Measurements from ENCODE around the gene MT1F. TPM values are rescaled to one million over a fixed set of nuclear protein-coding genes. Genes with fewer than 3 reads are reported as not detected.

Gene MT1F
- polyA plus RNA-seq, 3 donors: 10.2 to 21.9 (median 13.6) TPM

DNA sequence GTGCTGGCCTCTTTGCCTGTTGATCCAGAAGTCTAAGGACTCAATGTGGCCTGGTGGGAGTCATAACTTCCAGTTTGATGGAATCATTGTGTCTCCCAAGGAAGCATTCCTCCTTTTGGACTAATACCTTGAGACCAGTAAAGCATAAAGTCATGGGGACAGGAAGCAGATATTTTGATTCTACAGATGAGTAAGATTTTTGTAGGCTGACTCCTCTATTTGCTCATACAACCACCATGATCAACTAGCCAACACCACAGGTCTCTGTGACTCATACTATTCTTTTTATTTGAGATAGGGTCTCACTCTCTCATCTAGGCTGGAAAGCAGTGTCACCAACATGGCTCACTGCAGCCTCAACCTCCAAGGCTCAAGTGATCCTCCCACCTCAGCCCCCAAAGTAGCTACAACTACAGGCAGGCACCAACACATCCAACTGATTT is 43.2 kb upstream of the MT1F start:
- Histone ChIP-seq H3K9me3 (replicated peaks in 1 of 2; ENCODE audit: control insufficient read depth in 1 of 2, insufficient read depth in 1 of 2, low read length in 2 of 2) (no peaks in the 10 kb centered on the region), H3K27me3 (ENCODE audit: control insufficient read depth in 2 of 2, insufficient read depth in 2 of 2, low read length in 2 of 2) (peaks cover 18 to 39% of the 10 kb centered on the region in 2 donors), H3K9ac (ENCODE audit: insufficient read depth, low read length, poor library complexity, severe bottlenecking) (no peak overlapping the region), H3K79me2 (ENCODE audit: insufficient read depth, low read length) (no peaks in the 10 kb centered on the region), H3K36me3 (replicated peaks in 1 of 2; ENCODE audit: control insufficient read depth in 1 of 2, insufficient read depth in 2 of 2, low read length in 2 of 2) (no peaks in the 10 kb centered on the region), H4K20me1 (ENCODE audit: insufficient read depth, low read length) (no peaks in the 10 kb centered on the region), H3K27ac (ENCODE audit: low read depth in 1 of 2, low read length in 2 of 2) (no peak overlapping the region), H3K4me2 (replicated peaks; ENCODE audit: extremely low read depth, low read length, poor library complexity, severe bottlenecking) (no peak overlapping the region), H3K4me3 (replicated peaks in 1 of 3; ENCODE audit: low read depth in 2 of 3, low read length in 3 of 3) (no peak overlapping the region), H3K4me1 (ENCODE audit: control insufficient read depth in 1 of 2, insufficient read depth in 2 of 2, low read length in 2 of 2) (peaks cover 23 to 31% of the 10 kb centered on the region in 2 donors), H2AFZ (ENCODE audit: insufficient read depth, low read depth, low read length, poor library complexity, severe bottlenecking) (no peak overlapping the region)
- Mint-ChIP-seq H3K9me3 (peaks cover 0 to 2% (median 0%) of the 10 kb centered on the region in 7 donors), H3K27me3 (ENCODE audit: low read depth in 3 of 3) (peaks cover 31 to 40% (median 37%) of the 10 kb centered on the region in 3 donors), H3K4me1 (peaks cover 31% of the 10 kb centered on the region), H3K36me3 (peaks cover 0 to 2% of the 10 kb centered on the region in 2 donors), H3K4me3 (no peak overlapping the region), H3K27ac (no peak overlapping the region)
- intact Hi-C loops (cut with micrococcal nuclease): no loop called here
- TF ChIP-seq, protein P1, sequence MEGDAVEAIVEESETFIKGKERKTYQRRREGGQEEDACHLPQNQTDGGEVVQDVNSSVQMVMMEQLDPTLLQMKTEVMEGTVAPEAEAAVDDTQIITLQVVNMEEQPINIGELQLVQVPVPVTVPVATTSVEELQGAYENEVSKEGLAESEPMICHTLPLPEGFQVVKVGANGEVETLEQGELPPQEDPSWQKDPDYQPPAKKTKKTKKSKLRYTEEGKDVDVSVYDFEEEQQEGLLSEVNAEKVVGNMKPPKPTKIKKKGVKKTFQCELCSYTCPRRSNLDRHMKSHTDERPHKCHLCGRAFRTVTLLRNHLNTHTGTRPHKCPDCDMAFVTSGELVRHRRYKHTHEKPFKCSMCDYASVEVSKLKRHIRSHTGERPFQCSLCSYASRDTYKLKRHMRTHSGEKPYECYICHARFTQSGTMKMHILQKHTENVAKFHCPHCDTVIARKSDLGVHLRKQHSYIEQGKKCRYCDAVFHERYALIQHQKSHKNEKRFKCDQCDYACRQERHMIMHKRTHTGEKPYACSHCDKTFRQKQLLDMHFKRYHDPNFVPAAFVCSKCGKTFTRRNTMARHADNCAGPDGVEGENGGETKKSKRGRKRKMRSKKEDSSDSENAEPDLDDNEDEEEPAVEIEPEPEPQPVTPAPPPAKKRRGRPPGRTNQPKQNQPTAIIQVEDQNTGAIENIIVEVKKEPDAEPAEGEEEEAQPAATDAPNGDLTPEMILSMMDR (IDR thresholded peaks at IDR 0.05): no peak
- DNase-seq: no peak

DNA sequence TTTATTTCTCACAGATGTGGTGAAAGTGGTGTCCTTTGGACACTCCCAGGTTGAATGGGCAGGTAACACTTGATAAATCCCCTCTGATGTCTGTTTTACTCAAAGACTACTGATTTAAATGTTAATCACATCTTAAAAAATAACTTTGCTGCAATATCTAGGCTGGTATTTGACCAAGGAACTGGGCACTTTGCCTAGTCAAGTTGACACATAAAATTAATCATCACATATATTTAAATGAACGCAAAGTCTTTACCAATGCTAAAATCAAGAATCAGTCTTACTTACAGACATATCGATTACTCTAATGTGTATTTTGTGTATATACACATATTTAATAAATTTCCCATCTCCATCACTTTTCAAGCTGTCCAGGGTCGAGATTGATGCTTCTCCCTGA is 42.4 kb upstream of the MT1F start:
- intact Hi-C loops (cut with micrococcal nuclease): no loop called here
- no peak overlapping the region for H3K4me3 Mint-ChIP-seq
- peaks cover 0 to 2% (median 0%) of the 10 kb centered on the region in 7 donors for H3K9me3 Mint-ChIP-seq
- Histone ChIP-seq H3K27me3 (ENCODE audit: control insufficient read depth in 2 of 2, insufficient read depth in 2 of 2, low read length in 2 of 2) (peaks cover 18 to 40% of the 10 kb centered on the region in 2 donors), H4K20me1 (ENCODE audit: insufficient read depth, low read length) (no peaks in the 10 kb centered on the region), H2AFZ (ENCODE audit: insufficient read depth, low read depth, low read length, poor library complexity, severe bottlenecking) (no peak overlapping the region), H3K27ac (ENCODE audit: low read depth in 1 of 2, low read length in 2 of 2) (no peak overlapping the region), H3K79me2 (ENCODE audit: insufficient read depth, low read length) (no peaks in the 10 kb centered on the region), H3K4me3 (replicated peaks in 1 of 3; ENCODE audit: low read depth in 2 of 3, low read length in 3 of 3) (no peak overlapping the region), H3K4me2 (replicated peaks; ENCODE audit: extremely low read depth, low read length, poor library complexity, severe bottlenecking) (no peak overlapping the region), H3K4me1 (ENCODE audit: control insufficient read depth in 1 of 2, insufficient read depth in 2 of 2, low read length in 2 of 2) (peaks cover 17 to 24% of the 10 kb centered on the region in 2 donors), H3K9ac (ENCODE audit: insufficient read depth, low read length, poor library complexity, severe bottlenecking) (no peak overlapping the region), H3K9me3 (replicated peaks in 1 of 2; ENCODE audit: control insufficient read depth in 1 of 2, insufficient read depth in 1 of 2, low read length in 2 of 2) (no peaks in the 10 kb centered on the region), H3K36me3 (replicated peaks in 1 of 2; ENCODE audit: control insufficient read depth in 1 of 2, insufficient read depth in 2 of 2, low read length in 2 of 2) (no peaks in the 10 kb centered on the region)
- no peak for DNase-seq
- peaks cover 0 to 2% of the 10 kb centered on the region in 2 donors for H3K36me3 Mint-ChIP-seq
- peaks cover 36 to 47% (median 44%) of the 10 kb centered on the region in 3 donors for H3K27me3 Mint-ChIP-seq (ENCODE audit: low read depth in 3 of 3)
- TF ChIP-seq, protein P1 (IDR thresholded peaks at IDR 0.05): no peak
- H3K27ac Mint-ChIP-seq: no peak overlapping the region
- WGBS (ENCODE audit: insufficient coverage): 100% methylated on average over 1 of the region's 3 CpGs
- H3K4me1 Mint-ChIP-seq: peaks cover 25% of the 10 kb centered on the region

Data from CD14-positive monocyte (primary cell).